GM12875 (cell line): Measurements from ENCODE around the gene EFCAB12.
"Not testable (repeated sequence)": the region's sequence is repeated elsewhere in the genome, so short reads cannot be mapped to it uniquely, and the experiment has no call there.

Experiments used
- H3K4me3 ChIP-seq: one replicate; pipeline ENCODE4 v1.5.1; 2011; ENCODE audit warnings: low read depth, low read length, control low read depth
- TF ChIP-seq, protein P1 (sequence below): IDR thresholded peaks from 2 replicates; pipeline ENCODE4 v1.5.1; 2011; ENCODE audit warnings: low read depth, mild to moderate bottlenecking, control low read depth, inconsistent platforms, low read length, moderate library complexity, borderline replicate concordance; ENCODE audit not compliant: insufficient read depth

Gene EFCAB12

DNA sequence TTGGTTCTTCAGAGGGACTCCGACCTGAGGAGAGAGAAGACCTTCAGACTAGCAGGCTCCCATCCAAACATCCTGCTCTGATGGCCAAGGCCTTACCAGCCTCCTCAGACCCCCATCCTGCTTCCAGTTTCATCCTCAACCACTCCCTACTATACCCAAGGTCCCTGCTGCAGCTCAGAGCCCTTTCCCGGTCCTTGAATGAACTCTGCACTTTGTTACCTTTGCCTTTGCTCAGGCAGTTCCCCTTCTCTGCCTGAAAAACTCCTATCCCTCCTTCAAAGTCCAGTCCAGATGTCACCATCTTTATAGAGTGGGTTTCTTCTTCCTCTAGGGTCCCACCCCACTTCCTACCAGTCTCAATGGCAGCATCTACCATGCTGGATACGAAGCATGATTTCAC lies 13.1 kb downstream of the EFCAB12 start:
- TF ChIP-seq, protein P1, sequence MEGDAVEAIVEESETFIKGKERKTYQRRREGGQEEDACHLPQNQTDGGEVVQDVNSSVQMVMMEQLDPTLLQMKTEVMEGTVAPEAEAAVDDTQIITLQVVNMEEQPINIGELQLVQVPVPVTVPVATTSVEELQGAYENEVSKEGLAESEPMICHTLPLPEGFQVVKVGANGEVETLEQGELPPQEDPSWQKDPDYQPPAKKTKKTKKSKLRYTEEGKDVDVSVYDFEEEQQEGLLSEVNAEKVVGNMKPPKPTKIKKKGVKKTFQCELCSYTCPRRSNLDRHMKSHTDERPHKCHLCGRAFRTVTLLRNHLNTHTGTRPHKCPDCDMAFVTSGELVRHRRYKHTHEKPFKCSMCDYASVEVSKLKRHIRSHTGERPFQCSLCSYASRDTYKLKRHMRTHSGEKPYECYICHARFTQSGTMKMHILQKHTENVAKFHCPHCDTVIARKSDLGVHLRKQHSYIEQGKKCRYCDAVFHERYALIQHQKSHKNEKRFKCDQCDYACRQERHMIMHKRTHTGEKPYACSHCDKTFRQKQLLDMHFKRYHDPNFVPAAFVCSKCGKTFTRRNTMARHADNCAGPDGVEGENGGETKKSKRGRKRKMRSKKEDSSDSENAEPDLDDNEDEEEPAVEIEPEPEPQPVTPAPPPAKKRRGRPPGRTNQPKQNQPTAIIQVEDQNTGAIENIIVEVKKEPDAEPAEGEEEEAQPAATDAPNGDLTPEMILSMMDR = no peak
- no peak overlapping the region for H3K4me3 ChIP-seq

DNA sequence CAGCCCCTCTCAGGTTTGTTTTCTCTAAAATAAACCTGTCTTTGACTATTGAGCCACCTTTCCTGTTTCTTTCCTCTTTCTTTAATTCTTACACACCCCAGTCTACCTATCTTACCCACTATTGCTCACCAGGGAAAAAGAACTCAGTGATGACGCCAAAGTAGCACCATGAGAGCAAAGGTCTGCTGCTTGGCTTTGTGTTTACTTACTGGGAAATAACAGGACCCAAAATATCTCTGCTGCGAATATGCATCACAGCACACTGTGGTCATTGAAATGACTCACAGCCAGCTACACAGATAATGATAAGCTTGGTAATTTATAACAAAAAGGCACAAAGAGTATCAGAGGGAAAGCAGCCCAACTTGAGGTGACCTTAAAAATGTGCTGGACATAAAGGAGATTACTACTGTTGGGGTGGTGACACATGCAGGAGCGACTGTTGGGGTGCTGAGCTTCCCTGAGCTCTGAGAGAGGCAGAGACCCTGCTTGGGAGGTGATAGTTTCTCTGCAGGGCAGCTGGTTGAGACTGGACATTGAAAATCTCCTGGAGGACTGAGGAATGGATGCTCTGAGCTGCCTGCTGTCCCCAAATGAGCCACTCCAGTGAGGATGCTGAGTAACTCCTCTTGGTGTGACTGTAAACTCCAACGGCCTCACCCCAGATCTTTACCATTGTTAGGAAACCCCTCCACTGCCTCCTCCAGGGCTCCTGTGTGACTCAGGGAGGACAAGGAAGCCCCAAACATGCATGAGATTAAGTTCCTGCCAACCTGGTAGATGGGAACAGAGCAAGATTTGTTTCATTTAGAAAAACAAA lies 14.5 kb downstream of the EFCAB12 start:
- TF ChIP-seq, protein P1 = no peak
- no peak overlapping the region for H3K4me3 ChIP-seq

DNA sequence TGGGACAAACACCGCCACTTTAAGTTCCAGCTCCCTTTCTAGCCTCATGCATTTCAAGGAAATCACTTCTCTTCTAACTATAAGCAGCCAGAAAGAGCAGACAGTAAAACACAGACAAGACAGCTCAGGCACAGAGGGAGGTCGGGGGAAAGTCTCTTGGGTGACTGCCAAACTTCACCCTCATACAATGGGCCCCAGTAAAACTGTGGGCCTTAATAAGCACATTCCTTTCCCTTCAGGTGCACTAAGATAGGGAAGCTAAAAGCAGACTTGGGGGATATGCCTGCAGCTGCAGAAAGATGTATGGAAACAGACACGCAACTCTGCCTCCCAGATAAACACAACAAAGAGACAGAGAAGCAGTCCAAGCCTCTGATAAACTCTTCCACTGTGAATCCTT lies 15.2 kb downstream of the EFCAB12 start:
- not testable (repeated sequence) for H3K4me3 ChIP-seq

DNA sequence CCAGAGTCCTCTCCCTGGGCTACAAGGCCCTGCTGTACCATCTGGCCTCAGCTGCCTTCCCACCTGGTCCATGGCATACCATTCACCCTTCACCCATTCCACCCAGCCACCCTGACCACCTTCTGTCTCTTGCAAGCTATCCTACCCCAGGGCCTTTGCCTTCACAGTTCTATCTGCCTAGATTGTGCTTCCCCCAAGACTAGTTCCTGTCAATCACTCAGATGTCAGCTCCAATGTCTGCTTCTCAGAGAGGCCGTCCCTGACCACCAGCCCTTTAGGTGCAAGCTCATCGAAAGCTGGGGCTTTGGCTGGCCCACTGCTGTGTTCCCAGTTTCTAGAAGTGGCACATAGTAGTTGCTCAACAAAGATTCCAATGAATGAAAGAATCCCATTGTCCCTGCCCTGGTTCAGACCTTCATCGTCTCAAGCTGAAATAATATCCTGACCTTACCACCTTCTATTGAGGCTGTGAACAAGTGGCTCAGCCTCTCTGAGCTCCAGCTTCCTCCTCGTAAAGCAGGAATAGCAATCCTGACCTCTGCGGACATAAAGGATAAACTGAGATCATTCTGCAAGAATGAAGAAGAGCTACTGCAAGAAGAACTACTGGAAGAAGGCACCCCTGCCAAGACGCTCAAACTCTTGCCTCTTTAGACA lies 15.8 kb downstream of the EFCAB12 start:
- TF ChIP-seq, protein P1 = no peak
- H3K4me3 ChIP-seq = no peak overlapping the region

DNA sequence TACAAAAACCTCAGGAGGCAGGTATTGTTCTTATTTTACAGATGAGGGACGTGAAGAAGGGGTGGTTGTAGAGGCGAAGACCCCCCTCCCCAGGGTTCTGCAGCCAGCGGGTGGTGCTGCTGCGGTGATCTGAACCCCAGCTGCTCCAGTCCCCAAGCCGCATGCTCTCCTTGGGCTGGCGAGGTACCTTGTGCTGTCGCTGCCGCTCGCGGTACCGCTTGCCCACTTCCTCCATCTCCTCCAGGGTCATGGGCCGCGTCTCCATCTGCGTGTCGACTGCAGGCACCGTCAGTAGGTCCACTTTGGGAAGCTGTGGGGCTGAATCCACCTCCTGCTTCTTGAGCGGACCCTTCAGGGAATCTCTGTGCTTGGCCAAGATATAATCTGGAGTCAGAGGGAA lies 17.5 kb downstream of the EFCAB12 start:
- TF ChIP-seq, protein P1 = no peak
- H3K4me3 ChIP-seq = no peak overlapping the region

DNA sequence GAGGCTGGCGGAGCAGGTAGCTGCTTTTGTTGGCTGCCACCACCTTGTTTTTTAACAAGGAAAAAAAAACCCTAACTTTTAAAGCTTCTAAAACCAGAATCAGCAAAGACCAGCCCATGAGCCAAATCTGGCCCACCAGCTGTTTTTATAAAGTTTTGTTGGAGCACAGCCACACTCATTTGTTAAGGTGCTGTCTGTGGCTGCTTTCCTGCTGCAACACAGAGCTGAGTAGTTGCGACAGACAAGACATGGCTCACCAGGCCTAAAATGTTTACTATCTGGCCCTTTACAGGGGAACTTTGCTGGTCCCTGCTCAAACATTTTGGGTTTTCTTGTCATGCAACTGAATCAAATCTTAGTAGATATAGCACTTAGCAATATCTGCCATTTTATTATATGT lies 18.9 kb downstream of the EFCAB12 start:
- TF ChIP-seq, protein P1 = no peak
- no peak overlapping the region for H3K4me3 ChIP-seq

DNA sequence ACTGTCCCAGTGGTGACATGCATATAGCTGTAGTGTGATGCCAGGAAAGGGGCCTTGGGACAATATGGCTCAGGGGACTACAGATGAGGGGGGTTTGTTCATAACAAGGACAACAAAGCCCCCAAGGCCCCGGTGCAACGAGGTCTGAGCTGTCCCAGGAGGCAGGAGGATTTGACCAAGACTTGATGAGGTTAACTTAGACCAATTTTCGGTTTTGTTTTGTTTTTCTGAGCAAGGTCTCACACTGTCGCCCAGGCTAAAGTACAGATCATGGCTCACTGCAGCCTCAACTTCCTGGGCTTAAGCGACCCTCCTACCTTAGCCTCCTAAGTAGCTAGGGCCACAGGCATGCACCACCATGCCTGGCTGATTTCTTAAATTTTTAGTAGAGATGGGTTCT lies 23.8 kb downstream of the EFCAB12 start:
- H3K4me3 ChIP-seq = no peak overlapping the region
- TF ChIP-seq, protein P1 = no peak
